Stimulated activated CD4-positive, alpha-beta T cell treated with anti-CD3 and anti-CD28 coated beads, Interleukin-1b, Interleukin-23, amount 100 ng/mL, for 4 hours (primary cell): ENCODE data around the gene LEKR1.
"Not testable (repeated sequence)": the region's sequence is repeated elsewhere in the genome, so short reads cannot be mapped to it uniquely, and the experiment has no call there.

Experiments used
- DNase-seq, 2 donors: peaks; one replicate each; pipeline ENCODE4 v3.0.0-alpha.2; 2020; ENCODE audit warnings: low read depth in 2 of 2

LEKR1 gene

DNA sequence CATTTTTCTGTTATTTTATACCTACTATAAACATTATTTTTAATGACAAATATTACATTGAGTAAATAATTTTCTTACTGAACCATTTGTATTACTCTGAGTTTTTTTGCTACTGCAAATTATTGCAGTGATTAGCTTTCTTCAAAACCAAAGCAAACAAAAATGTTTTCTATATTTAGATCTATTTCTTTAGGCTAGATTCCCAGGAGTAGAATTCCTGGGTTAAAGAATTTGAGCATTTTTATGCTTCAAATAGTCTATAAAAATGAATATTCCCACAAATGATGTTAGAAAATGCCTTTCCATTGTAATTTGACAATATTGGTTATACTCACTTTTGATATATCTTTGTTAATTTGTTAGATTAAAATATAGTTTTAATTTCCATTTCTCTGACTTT lies 76.8 kb downstream of the LEKR1 start:
- DNase-seq: no peak

- no peak for DNase-seq
Observed at GRCh38 chr3:156906275-156906674, 80.1 kb downstream of the LEKR1 start.

- DNase-seq: no peak
Observed at GRCh38 chr3:156908398-156908797, 82.2 kb downstream of the LEKR1 start.

DNA sequence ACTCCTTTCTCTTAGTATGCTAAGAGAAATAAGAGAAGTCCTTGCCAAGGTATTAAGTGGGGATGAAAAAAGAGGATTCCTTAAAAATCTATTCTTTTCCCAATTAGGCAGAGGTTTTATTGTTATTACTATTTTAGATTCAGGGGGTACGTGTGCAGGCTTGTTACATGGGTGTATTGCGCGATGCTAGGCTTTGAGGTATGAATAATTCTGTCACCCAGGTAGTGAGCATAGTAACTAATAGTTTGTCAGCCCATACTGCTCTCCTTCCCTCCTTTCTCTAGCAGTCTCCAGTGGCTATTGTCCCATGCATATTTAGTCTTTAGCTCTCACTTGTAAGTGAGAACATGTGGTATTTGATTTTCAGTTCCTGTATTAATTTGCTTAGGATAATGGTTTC lies 83.9 kb downstream of the LEKR1 start:
- no peak for DNase-seq

DNA sequence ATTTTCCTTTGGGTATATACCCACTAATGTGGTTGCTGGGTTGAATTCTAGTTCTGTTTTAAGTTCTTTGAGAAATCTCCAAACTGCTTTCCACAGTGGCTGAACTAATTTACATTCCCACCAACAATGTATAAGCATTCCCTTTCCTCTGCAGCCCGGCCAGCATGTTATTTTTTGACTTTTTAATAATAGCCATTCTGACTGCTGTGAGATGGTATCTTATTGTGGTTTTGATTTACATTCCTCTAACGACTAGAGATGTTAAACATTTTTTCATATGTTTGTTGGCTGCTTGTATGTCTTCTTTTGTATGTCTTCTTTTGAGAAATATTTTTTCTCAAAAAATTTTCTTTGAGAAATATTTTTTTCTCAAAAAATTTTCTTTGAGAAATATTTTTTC lies 84.7 kb downstream of the LEKR1 start:
- not testable (repeated sequence) for DNase-seq

- not testable (repeated sequence) for DNase-seq
Observed at GRCh38 chr3:156914300-156914699, 88.1 kb downstream of the LEKR1 start.

DNA sequence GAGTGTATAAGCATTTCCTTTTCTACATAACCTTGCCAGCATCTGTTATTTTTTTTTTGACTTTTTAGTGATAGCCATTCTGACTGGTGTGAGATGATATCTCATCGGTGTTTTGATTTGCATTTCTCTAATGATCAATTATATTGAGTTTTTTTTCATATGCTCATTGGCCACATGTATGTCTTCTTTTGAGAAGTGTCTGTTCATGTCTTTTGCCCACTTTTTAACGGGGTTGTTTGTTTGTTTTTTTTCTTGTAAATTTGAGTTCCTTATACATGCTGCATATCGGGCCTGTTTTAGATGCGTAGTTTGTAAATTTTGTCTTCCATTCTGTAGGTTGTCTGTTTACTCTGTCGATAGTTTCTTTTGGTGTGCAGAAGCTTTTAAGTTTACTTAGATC lies 89.2 kb downstream of the LEKR1 start:
- no peak for DNase-seq

DNA sequence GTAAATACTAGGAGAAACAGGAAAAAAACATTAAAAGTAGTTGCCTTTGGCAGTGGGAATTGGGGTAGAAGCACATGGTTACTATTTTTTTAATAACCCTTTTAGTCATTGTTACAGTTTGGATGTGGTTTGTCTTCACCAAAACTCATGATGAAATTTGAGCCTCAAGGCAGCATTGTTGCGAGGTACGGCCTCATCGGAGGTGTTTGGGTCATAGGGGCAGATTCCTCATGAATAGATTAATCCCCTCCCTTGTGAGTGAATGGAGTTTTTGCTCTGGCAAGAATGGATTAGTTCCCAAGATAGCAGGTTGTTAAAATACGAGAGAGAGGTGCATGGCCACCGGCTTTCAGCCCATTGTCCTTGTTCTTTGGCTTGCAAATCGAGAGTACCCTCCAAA lies 92.6 kb downstream of the LEKR1 start:
- no peak for DNase-seq

- no peak for DNase-seq
Observed at GRCh38 chr3:156919818-156920217, 93.7 kb downstream of the LEKR1 start.

GRCh38 chr3:156920399-156920798 lies 94.2 kb downstream of the LEKR1 start:
- no peak for DNase-seq

- no peak for DNase-seq
Observed at GRCh38 chr3:156923349-156923748, 97.2 kb downstream of the LEKR1 start.

- no peak for DNase-seq
Observed at GRCh38 chr3:156938724-156939123, 112.6 kb downstream of the LEKR1 start.

- no peak for DNase-seq
Observed at GRCh38 chr3:156939315-156939714, 113.2 kb downstream of the LEKR1 start.

GRCh38 chr3:156941311-156941710 lies 115.2 kb downstream of the LEKR1 start:
- no peak for DNase-seq

- DNase-seq: no peak
Observed at GRCh38 chr3:156948402-156949210, 122.5 kb downstream of the LEKR1 start.

GRCh38 chr3:156952011-156952410 lies 125.9 kb downstream of the LEKR1 start:
- DNase-seq: no peak

GRCh38 chr3:156957715-156958114 lies 131.6 kb downstream of the LEKR1 start:
- no peak for DNase-seq

DNA sequence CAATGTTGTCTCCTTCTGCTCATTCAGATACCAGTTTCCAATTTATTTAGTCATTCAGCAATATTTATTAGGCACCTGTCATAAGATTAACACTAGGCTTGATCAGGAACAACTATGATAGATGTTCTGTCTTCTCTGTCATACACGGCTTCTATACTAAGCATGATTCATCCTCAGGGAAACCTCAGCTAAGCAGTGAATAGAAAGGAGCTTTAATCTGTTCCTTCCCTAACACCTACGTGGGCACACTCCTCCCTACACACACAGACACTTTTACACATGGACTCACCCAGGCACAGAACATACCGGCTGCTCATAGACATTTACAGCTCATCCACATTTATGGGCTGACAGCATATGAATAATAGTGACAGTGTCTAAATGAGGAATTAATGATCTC lies 136.9 kb downstream of the LEKR1 start:
- no peak for DNase-seq

- DNase-seq: no peak
Observed at GRCh38 chr3:156964577-156964976, 138.4 kb downstream of the LEKR1 start.

DNA sequence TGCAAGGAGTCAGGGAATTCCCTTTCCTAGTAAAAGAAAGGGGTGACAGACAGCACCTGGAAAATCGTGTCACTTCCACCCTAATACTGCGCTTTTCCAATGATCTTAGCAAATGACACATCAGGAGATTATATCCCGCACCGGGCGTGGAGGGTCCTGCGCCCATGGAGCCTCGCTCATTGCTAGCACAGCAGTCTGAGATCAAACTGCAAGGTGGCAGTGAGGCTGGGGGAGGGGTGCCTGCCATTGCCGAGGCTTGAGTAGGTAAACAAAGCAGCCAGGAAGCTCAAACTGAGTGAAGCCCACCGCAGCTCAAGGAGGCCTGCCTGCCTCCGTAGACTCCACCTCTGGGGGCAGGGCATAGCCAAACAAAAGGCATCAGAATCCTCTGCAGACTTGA lies 140.2 kb downstream of the LEKR1 start:
- DNase-seq: not testable (repeated sequence)

DNA sequence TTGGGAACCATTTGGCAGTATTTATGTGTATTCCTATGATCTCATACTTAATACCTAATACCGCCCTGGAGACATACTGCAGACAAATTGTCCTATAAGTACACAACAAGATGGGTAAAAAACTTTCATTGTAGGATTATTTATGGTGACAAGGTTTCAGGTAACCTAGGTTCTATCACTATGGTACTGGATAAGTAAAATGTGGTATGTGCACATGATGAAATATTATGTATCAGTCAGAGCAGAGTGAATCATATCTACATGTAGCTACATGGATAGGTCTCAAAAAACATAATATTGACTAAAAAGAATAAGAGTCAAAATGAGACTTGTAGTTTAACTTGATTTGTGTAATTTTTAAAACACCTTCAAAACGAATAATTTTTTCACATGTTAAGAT lies 147.8 kb downstream of the LEKR1 start:
- DNase-seq: no peak

GRCh38 chr3:156974931-156975330 lies 148.8 kb downstream of the LEKR1 start:
- DNase-seq: no peak

GRCh38 chr3:156975721-156976120 lies 149.6 kb downstream of the LEKR1 start:
- DNase-seq: no peak

GRCh38 chr3:156976933-156977332 lies 150.8 kb downstream of the LEKR1 start:
- DNase-seq: no peak
